ENCODE data around the gene IER3. TPM values are rescaled to one million over a fixed set of nuclear protein-coding genes. Genes with fewer than 3 reads are reported as not detected.

The IER3 gene
- total and polyA plus RNA-seq, 10 donors = 19.8 to 62.2 (median 36.0) TPM

DNA sequence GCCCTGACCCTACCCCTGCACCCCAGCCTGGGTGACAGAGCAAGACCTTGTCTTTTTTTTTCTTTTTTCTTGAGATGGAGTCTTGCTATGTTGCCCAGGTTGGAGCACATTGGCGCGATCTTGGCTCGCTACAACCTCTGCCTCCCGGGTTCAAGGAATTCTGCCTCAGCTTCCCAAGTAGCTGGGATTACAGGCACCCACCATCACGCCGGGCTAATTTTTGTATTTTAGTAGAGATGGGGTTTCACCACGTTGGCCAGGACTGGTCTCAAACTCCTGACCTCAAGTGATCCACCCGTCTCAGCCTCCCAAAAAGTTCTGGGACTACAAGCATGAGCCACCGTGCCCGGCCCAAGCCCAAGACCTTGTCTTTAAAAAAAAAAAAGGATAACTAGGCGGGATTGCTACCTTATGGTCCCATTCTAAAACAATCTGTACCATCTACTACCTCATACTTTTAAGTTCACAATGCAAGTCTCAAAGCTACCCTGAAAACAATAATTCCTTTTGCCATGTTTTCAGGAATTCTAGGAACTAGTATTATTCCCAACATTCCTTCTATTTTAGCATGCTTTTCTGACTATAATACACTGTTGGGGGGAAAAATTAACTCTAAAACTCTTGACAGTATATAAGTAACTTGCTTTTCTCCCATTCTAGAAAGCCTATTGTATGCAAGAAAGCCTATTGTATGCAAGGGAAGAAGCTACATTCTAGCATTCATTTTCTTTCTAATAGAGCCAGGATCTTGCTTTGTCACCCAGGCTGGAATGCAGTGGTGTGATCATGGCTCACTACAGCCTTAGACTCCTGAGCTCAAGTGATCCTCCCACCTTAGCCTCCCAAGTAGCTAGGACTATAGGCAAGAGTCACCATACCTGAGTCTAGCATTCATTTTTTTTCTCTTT lies 17.6 kb downstream of the IER3 start:
- H3K27me3 ChIP-seq (replicated peaks in 1 of 7) = no peaks in the 10 kb centered on the region
- H3K9me3 ChIP-seq = no peaks in the 10 kb centered on the region
- DNase-seq = peak; percentile 41
- 84 to 89% (median 88%) methylated on average over 11 of the region's 11 CpGs for WGBS, 5 donors
- H3K4me3 ChIP-seq = no peak overlapping the region
- H3K27ac ChIP-seq = peak overlapping the region in 6 of 8 donors; percentile 8 to 98 (median 38)
- H3K36me3 ChIP-seq = peaks cover 0 to 100% (median 86%) of the 10 kb centered on the region in 6 donors
- H3K4me1 ChIP-seq = peaks cover 27 to 90% (median 58%) of the 10 kb centered on the region in 6 donors
- TF ChIP-seq POLR2A (IDR thresholded peaks at IDR 0.05) (no peak), POLR2AphosphoS5 (IDR thresholded peaks at IDR 0.05) (peak in 1 of 3 donors; percentile 27)
- intact Hi-C loops (cut with DNase I; ENCODE audit: low total_unique reads) = loop anchor here (10.0 kb wide), 1 partner anchor 112 kb away; the partner anchor contains the start of genes MRPS18B and PPP1R10

DNA sequence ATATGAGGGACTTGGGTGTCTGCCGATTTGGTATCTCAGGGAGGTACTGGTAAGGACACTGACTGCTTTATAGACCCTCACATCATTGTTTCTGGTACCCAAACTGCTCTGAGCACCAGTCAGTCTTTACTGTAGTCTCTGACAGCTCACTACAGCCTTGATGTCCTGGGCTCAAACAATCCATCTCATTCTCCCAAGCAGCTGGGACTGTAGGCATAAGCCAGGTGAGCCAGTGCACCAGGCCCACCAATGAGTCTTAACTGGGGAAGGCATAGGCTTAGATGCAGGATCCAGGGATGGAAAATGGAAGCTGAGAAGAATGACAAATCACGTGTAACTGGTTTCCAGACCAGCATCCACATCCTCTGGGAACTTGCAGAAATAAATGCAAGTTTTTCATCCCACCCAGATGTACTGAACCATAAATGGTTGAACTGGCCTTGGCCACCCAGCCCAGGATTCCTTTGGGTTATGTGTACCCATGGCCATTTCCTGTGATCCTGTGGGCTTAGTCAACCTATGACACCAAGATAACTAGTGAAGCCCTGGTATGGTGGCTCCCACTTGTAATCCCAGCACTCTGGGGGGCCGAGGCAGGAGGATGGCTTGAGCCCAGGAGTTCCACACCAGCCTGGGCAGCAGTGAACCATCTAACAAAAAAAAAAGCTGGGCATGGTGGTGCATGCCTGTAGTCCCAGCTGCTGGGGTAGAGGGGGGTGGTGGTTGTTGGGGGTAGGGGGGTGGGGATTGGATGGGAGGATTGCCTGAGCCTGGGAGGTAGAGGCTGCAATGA lies 18.4 kb downstream of the IER3 start:
- Histone ChIP-seq H3K4me3 (no peak overlapping the region), H3K27me3 (replicated peaks in 1 of 7) (no peaks in the 10 kb centered on the region), H3K27ac (peak overlapping the region in 5 of 8 donors; percentile 33 to 98 (median 39)), H3K9me3 (no peaks in the 10 kb centered on the region), H3K36me3 (peaks cover 0 to 91% (median 81%) of the 10 kb centered on the region in 6 donors), H3K4me1 (peaks cover 26 to 84% (median 54%) of the 10 kb centered on the region in 6 donors)
- intact Hi-C loops (cut with DNase I; ENCODE audit: low total_unique reads) = loop anchor here (10.0 kb wide), 1 partner anchor 111 kb away; the partner anchor contains the start of genes MRPS18B and PPP1R10
- DNase-seq = peak; percentile 47
- TF ChIP-seq, protein P1, sequence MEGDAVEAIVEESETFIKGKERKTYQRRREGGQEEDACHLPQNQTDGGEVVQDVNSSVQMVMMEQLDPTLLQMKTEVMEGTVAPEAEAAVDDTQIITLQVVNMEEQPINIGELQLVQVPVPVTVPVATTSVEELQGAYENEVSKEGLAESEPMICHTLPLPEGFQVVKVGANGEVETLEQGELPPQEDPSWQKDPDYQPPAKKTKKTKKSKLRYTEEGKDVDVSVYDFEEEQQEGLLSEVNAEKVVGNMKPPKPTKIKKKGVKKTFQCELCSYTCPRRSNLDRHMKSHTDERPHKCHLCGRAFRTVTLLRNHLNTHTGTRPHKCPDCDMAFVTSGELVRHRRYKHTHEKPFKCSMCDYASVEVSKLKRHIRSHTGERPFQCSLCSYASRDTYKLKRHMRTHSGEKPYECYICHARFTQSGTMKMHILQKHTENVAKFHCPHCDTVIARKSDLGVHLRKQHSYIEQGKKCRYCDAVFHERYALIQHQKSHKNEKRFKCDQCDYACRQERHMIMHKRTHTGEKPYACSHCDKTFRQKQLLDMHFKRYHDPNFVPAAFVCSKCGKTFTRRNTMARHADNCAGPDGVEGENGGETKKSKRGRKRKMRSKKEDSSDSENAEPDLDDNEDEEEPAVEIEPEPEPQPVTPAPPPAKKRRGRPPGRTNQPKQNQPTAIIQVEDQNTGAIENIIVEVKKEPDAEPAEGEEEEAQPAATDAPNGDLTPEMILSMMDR (IDR thresholded peaks at IDR 0.05 in 8 of 11, conservative IDR thresholded peaks at IDR 0.05 in 3 of 11) = no peak
- peak in 1 of 3 donors; percentile 67 for TF ChIP-seq POLR2AphosphoS5 (IDR thresholded peaks at IDR 0.05)
- 57 to 77% (median 64%) methylated on average over 3 of the region's 3 CpGs for WGBS, 5 donors

DNA sequence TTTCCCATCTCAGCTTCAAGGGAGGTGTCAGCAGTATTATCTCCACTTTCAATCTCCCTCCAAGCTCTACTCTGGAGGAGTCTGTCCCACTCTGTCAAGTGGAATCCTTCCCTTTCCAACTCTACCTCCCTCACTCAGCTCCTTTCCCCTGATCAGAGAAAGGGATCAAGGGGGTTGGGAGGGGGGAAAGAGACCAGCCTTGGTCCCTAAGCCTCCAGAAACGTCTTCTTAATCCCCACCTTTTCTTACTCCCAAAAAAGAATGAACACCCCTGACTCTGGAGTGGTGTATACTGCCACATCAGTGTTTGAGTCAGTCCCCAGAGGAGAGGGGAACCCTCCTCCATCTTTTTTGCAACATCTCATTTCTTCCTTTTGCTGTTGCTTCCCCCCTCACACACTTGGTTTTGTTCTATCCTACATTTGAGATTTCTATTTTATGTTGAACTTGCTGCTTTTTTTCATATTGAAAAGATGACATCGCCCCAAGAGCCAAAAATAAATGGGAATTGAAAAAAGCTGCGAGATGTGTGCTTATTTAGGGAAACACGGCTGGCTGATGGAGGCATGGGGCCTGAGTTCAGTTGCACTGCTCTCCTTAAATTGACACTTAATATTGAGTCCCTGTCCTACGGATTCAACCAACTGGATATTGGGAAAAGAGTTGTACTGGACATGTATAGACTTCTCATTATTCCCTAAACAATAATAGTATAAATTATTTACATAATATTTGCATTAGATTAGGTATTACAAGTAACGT lies 19.3 kb downstream of the IER3 start:
- no peak for TF ChIP-seq POLR2AphosphoS5 (IDR thresholded peaks at IDR 0.05)
- TF ChIP-seq, protein P1 (IDR thresholded peaks at IDR 0.05 in 8 of 11, conservative IDR thresholded peaks at IDR 0.05 in 3 of 11) = no peak
- TF ChIP-seq POLR2A (IDR thresholded peaks at IDR 0.05) = no peak
- intact Hi-C loops (cut with DNase I; ENCODE audit: low total_unique reads) = loop anchor here (10.0 kb wide), 1 partner anchor 110 kb away; the partner anchor contains the start of genes MRPS18B and PPP1R10
- no peaks in the 10 kb centered on the region for H3K27me3 ChIP-seq (replicated peaks in 1 of 7)
- peak; percentile 10 for DNase-seq
- peaks cover 20 to 76% (median 47%) of the 10 kb centered on the region in 6 donors for H3K4me1 ChIP-seq
- H3K4me3 ChIP-seq = no peak overlapping the region
- H3K9me3 ChIP-seq = no peaks in the 10 kb centered on the region
- peak overlapping the region in 6 of 8 donors; percentile 20 to 98 (median 38) for H3K27ac ChIP-seq
- WGBS, 5 donors = 39 to 56% (median 54%) methylated on average over 6 of the region's 6 CpGs
- H3K36me3 ChIP-seq = peaks cover 0 to 83% (median 73%) of the 10 kb centered on the region in 6 donors

Data from spleen (tissue), 11 donors.